Gastrocnemius medialis (tissue), 4 donors: Measurements from ENCODE around the gene GPR32.

ENCODE experiments used
- POLR2A ChIP-seq, 2 donors: fragments of 450-650 bp; IDR thresholded peaks; one replicate each; pipeline ENCODE4 v1.6.1; 2017; ENCODE audit warnings: antibody characterized with exemption in 2 of 2, mild to moderate bottlenecking in 2 of 2, moderate library complexity in 2 of 2
- TF ChIP-seq, protein P1 (sequence below), 5 experiments: fragments of 450-650 bp in 3 of 5; fragments of 200-600 bp in 2 of 5; sonication (generic) in 2 of 5; IDR thresholded peaks in 4 of 5; conservative IDR thresholded peaks in 1 of 5; 1 replicate in 4 of 5; 2 replicates in 1 of 5; pipeline ENCODE4 v1.5.1; 2016 to 2019; ENCODE audit warnings: antibody characterized with exemption in 5 of 5, mild to moderate bottlenecking in 3 of 5, moderate library complexity in 3 of 5

DNA sequence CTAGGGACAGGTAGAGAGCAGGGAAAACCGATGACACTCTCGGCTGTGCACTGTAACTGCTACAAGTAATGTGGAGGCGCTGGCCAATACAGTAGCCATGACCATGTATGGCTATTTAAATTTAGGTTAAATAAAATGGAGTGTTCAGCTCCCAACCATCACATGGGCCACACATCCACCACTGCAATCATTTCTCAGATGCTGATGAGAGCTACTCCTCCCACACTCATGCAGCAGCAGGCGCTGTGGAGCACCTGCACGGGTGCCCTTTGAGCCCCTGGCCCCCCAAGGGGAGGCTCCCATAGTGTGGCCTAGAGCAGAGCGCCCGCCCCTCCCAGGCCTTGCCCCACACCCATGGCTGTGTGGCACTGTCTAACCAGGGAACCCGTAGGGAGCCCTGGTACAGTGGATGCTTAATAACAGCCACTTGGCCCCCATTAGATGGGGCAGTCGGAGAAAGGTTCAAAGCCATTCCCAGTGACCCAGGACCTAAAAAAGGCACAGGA, 25.9 kb downstream of the GPR32 start:
- TF ChIP-seq, protein P1, sequence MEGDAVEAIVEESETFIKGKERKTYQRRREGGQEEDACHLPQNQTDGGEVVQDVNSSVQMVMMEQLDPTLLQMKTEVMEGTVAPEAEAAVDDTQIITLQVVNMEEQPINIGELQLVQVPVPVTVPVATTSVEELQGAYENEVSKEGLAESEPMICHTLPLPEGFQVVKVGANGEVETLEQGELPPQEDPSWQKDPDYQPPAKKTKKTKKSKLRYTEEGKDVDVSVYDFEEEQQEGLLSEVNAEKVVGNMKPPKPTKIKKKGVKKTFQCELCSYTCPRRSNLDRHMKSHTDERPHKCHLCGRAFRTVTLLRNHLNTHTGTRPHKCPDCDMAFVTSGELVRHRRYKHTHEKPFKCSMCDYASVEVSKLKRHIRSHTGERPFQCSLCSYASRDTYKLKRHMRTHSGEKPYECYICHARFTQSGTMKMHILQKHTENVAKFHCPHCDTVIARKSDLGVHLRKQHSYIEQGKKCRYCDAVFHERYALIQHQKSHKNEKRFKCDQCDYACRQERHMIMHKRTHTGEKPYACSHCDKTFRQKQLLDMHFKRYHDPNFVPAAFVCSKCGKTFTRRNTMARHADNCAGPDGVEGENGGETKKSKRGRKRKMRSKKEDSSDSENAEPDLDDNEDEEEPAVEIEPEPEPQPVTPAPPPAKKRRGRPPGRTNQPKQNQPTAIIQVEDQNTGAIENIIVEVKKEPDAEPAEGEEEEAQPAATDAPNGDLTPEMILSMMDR (IDR thresholded peaks at IDR 0.05 in 4 of 5, conservative IDR thresholded peaks at IDR 0.05 in 1 of 5) = no peak
- no peak for TF ChIP-seq POLR2A (IDR thresholded peaks at IDR 0.05)
